ENCODE data around the gene CCDC171. TPM values are rescaled to one million over a fixed set of nuclear protein-coding genes. Genes with fewer than 3 reads are reported as not detected.

The CCDC171 gene
- total RNA-seq, 1 experiment from 2014 or later: 2.4 TPM

DNA sequence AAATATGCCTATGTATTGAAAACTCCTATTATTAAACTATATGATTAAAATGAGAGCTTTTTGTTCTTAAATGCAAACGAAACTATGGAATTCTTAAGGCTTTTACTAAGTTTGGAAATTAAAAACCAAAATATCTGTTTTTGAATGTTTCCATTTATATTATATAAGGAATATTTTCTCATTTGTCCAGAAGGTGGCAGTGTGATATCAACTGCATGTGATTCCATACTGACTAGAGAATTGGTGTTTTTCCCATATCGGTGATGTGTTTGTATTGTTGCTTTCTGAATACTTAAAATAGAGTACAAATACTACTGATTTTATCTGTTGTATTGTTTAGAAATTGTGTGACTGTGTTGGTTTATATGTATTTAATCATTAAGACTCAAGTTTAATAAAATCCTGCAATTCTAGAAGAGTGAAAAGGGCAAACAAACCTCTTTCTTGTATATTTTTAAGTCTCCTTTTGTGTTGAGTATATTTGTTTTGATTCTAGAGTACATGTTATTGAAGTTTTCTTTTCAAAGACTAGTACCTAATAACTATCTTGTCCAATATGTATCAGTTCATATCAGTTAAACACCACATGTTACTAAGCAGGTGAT is 320.8 kb downstream of the CCDC171 start:
- Mint-ChIP-seq H3K27me3 (ENCODE audit: low read depth) (no peaks in the 10 kb centered on the region), H3K4me3 (no peak overlapping the region), H3K9me3 (no peaks in the 10 kb centered on the region), H3K36me3 (ENCODE audit: insufficient read depth in 1 of 3, low read depth in 3 of 3) (no peaks in the 10 kb centered on the region), H3K27ac (no peak overlapping the region), H3K4me1 (no peaks in the 10 kb centered on the region)
- TF ChIP-seq CTCF (conservative IDR thresholded peaks at IDR 0.05): peak; percentile 78
- no peaks in the 10 kb centered on the region for H3K9me3 ChIP-seq (ENCODE audit: control insufficient read depth, low read depth, low read length)
- H3K23ac ChIP-seq (ENCODE audit: insufficient read length, low read depth, low read length): no peak overlapping the region
- H3K14ac ChIP-seq (ENCODE audit: insufficient read depth, low read length): no peak overlapping the region
- no peak overlapping the region for H3K4me2 ChIP-seq (ENCODE audit: insufficient read depth, insufficient read length, low read length)
- no peak overlapping the region for H3T11ph ChIP-seq (ENCODE audit: low read length)
- H3K27ac ChIP-seq (ENCODE audit: insufficient read length, low read depth, low read length): no peak overlapping the region
- H3K79me1 ChIP-seq (ENCODE audit: insufficient read depth, low read depth, low read length, poor library complexity, severe bottlenecking): no peaks in the 10 kb centered on the region
- no peak overlapping the region for H2BK12ac ChIP-seq (ENCODE audit: insufficient read length, low read depth, low read length)
- no peak overlapping the region for H2AFZ ChIP-seq (ENCODE audit: low read length)
- no peak for DNase-seq
- no peak overlapping the region for H3K18ac ChIP-seq (ENCODE audit: insufficient read length, low read depth, low read length)
- no peak overlapping the region for H2BK5ac ChIP-seq (ENCODE audit: insufficient read length, low read length)
- H4K5ac ChIP-seq (ENCODE audit: insufficient read length, low read depth, low read length): no peak overlapping the region
- no peak overlapping the region for H4K91ac ChIP-seq (ENCODE audit: insufficient read length, low read depth, low read length)
- no peaks in the 10 kb centered on the region for H3K4me1 ChIP-seq (ENCODE audit: insufficient read depth, low read length)
- H2BK20ac ChIP-seq (ENCODE audit: low read depth, low read length, poor library complexity, severe bottlenecking): no peak overlapping the region
- no peaks in the 10 kb centered on the region for H3K27me3 ChIP-seq (ENCODE audit: insufficient read depth, low read length)
- no peak overlapping the region for H4K8ac ChIP-seq (replicated peaks; ENCODE audit: insufficient read length, low read depth, low read length)
- no peak overlapping the region for H3K9ac ChIP-seq (ENCODE audit: extremely low read depth, insufficient read length, low read length)
- H3K79me2 ChIP-seq (ENCODE audit: insufficient read depth, low read length): no peaks in the 10 kb centered on the region
- no peak overlapping the region for H3K56ac ChIP-seq (ENCODE audit: insufficient read length, low read depth, low read length)
- no peak overlapping the region for H2AK5ac ChIP-seq (ENCODE audit: insufficient read length, low read length)
- H2BK15ac ChIP-seq (ENCODE audit: low read depth, low read length): no peak overlapping the region
- no peak overlapping the region for H3K4ac ChIP-seq (ENCODE audit: low read depth, low read length)
- H3K23me2 ChIP-seq (ENCODE audit: insufficient read length, low read depth, low read length, poor library complexity, severe bottlenecking): no peaks in the 10 kb centered on the region
- no peaks in the 10 kb centered on the region for H4K20me1 ChIP-seq (ENCODE audit: control insufficient read depth, insufficient read depth, insufficient read length)
- H2BK120ac ChIP-seq (ENCODE audit: low read depth, low read length, poor library complexity, severe bottlenecking): no peak overlapping the region
- WGBS (ENCODE audit: extremely low coverage, insufficient read length, low lambda C conversion rate): no CpG with 5 or more reads among the region's 2 CpGs

Data from H9 (cell line).